KOPT-K1 (cell line): Measurements from ENCODE around the gene SZT2.

Experiments used
- H3K27ac ChIP-seq: fragments of 200-600 bp; sonication (generic); 2 replicates; pipeline ENCODE4 v1.5.1; 2016; ENCODE audit warnings: antibody characterized with exemption, mild to moderate bottlenecking, low read depth, low read length; ENCODE audit not compliant: poor library complexity, severe bottlenecking
- H3K36me3 ChIP-seq: fragments of 200-600 bp; sonication (generic); 2 replicates; pipeline ENCODE4 v1.5.1; 2017; ENCODE audit warnings: antibody characterized with exemption, mild to moderate bottlenecking, low read length, moderate library complexity; ENCODE audit not compliant: insufficient read depth
- H3K9me3 ChIP-seq: fragments of 200-600 bp; sonication (generic); 2 replicates; pipeline ENCODE4 v1.5.1; 2017; ENCODE audit warnings: antibody characterized with exemption, low read length, mild to moderate bottlenecking; ENCODE audit not compliant: insufficient read depth, poor library complexity, severe bottlenecking

SZT2 gene

GRCh38 chr1:43421396-43421795, 31.7 kb downstream of the SZT2 start:
- Histone ChIP-seq H3K27ac (no peak overlapping the region), H3K36me3 (peaks cover 99% of the 10 kb centered on the region), H3K9me3 (no peaks in the 10 kb centered on the region)

- no peak overlapping the region for H3K27ac ChIP-seq
- H3K36me3 ChIP-seq, result peaks cover 99% of the 10 kb centered on the region
Observed at GRCh38 chr1:43421976-43422750, 32.5 kb downstream of the SZT2 start.

GRCh38 chr1:43422995-43423671, 33.4 kb downstream of the SZT2 start:
- H3K36me3 ChIP-seq, result peaks cover 99% of the 10 kb centered on the region
- no peaks in the 10 kb centered on the region for H3K9me3 ChIP-seq
- no peak overlapping the region for H3K27ac ChIP-seq

More at GRCh38 chr1:43421976-43422750, 32.5 kb downstream of the SZT2 start:
- H3K9me3 ChIP-seq, result no peaks in the 10 kb centered on the region

- H3K36me3 ChIP-seq, result peaks cover 99% of the 10 kb centered on the region
- no peaks in the 10 kb centered on the region for H3K9me3 ChIP-seq
- no peak overlapping the region for H3K27ac ChIP-seq
Observed at GRCh38 chr1:43423672-43424550, 34.2 kb downstream of the SZT2 start.

- Histone ChIP-seq H3K27ac (no peak overlapping the region), H3K36me3 (peaks cover 99% of the 10 kb centered on the region), H3K9me3 (no peaks in the 10 kb centered on the region)
Observed at GRCh38 chr1:43425045-43425444, 35.3 kb downstream of the SZT2 start.

- H3K27ac ChIP-seq, result no peak overlapping the region
- H3K9me3 ChIP-seq, result no peaks in the 10 kb centered on the region
- H3K36me3 ChIP-seq, result peaks cover 99% of the 10 kb centered on the region
Observed at GRCh38 chr1:43426221-43426620, 36.5 kb downstream of the SZT2 start.

GRCh38 chr1:43427524-43427923, 37.8 kb downstream of the SZT2 start:
- Histone ChIP-seq H3K27ac (no peak overlapping the region), H3K9me3 (no peaks in the 10 kb centered on the region), H3K36me3 (peaks cover 100% of the 10 kb centered on the region)

- peaks cover 100% of the 10 kb centered on the region for H3K36me3 ChIP-seq
- H3K9me3 ChIP-seq, result no peaks in the 10 kb centered on the region
- no peak overlapping the region for H3K27ac ChIP-seq
Observed at GRCh38 chr1:43427941-43428340, 38.2 kb downstream of the SZT2 start.

GRCh38 chr1:43430831-43431230, 41.1 kb downstream of the SZT2 start:
- Histone ChIP-seq H3K27ac (no peak overlapping the region), H3K36me3 (peaks cover 100% of the 10 kb centered on the region), H3K9me3 (no peaks in the 10 kb centered on the region)

- Histone ChIP-seq H3K27ac (no peak overlapping the region), H3K9me3 (no peaks in the 10 kb centered on the region), H3K36me3 (peaks cover 100% of the 10 kb centered on the region)
Observed at GRCh38 chr1:43431676-43432075, 42.0 kb downstream of the SZT2 start.

GRCh38 chr1:43432171-43432860, 42.6 kb downstream of the SZT2 start:
- H3K9me3 ChIP-seq, result no peaks in the 10 kb centered on the region
- peaks cover 100% of the 10 kb centered on the region for H3K36me3 ChIP-seq

GRCh38 chr1:43432907-43433306, 43.2 kb downstream of the SZT2 start:
- Histone ChIP-seq H3K36me3 (peaks cover 100% of the 10 kb centered on the region), H3K27ac (no peak overlapping the region), H3K9me3 (no peaks in the 10 kb centered on the region)

More at GRCh38 chr1:43432171-43432860, 42.6 kb downstream of the SZT2 start:
- no peak overlapping the region for H3K27ac ChIP-seq

GRCh38 chr1:43434256-43434655, 44.6 kb downstream of the SZT2 start:
- no peak overlapping the region for H3K27ac ChIP-seq
- H3K9me3 ChIP-seq, result no peaks in the 10 kb centered on the region
- peaks cover 100% of the 10 kb centered on the region for H3K36me3 ChIP-seq
